NCI-H748 (cell line): Measurements from ENCODE around the gene SGK1.

Experiments
- DNase-seq: peaks from one replicate; lab custom pipeline; 2025; ENCODE audit not compliant: unreplicated experiment; lab: John Stamatoyannopoulos, UW

The SGK1 gene

DNA sequence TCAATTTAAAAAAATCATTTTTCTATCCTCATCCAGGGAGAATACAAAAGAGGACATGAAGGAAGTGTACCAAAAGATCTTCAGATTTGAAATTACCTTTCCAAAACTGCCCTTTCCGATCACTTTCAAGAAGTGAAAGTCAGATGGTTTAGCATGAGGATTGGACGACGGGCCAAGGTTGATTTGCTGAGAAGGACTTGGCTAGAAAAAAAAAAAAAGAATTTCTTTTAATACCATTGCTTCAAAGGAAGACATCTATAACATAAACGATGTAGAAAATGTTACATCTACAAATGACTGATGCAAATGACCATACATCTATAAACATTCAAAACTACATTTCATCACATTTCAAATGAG lies 144.6 kb downstream of the SGK1 start:
- no peak for DNase-seq

DNA sequence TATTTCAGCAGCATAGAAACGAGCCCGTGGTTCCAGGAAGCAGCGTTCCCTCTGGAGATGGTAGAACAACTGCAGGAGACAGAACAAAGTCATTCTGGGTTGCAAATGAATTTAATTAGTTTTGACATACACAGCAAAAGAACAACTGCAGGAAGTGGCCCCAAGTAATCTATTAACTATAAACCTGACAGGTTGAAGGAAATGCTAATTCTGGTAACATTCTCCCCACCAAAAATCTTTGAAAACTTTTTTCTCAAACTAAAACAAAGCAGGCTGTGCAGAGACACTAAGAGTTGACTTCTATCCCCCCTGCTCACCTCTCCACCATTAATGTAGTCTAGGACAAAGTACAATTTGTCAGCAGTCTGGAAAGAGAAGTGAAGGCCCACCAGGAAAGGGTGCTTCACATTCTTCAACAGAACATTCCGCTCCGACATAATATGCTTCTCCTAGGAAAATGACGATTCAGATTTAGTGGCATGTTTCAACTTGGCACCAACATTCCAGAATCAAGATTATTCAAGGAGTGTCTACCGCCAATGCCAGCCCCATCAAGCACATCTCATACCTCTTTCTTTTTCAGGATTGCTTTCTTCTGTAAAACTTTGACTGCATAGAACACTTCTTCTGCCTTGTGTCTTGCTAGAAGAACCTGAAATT lies 145.1 kb downstream of the SGK1 start:
- DNase-seq = no peak

DNA sequence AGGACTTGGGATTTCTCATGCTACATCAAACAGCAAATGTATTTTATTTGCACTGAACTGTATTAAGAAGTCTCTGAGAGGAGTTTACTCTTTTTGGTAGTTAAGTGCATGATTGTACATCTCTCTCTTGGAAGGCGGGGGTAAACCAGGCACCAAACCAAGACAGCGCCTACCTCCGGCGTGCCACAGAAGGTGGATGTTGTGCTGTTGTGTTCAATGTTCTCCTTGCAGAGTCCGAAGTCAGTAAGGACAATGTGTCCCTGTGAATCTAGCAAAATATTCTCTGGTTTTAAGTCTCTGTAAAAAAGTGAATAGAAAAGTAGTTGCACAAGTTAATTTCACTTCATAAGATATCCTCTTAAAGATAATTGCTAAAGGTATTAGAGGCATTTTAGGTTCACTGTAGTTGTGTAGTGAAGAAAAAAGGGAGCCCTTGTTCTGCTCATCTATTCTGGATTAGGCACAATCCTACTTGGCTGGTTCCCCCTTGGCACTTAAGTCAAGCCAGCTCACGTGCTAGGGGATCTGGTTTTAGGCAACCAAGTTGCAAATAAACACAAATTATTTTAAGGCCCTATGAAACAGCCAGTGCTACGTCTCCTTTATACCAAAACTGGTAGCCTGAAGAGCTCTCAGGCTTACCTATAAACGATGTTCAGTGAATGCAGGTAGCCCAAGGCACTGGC lies 145.7 kb downstream of the SGK1 start:
- DNase-seq = no peak

DNA sequence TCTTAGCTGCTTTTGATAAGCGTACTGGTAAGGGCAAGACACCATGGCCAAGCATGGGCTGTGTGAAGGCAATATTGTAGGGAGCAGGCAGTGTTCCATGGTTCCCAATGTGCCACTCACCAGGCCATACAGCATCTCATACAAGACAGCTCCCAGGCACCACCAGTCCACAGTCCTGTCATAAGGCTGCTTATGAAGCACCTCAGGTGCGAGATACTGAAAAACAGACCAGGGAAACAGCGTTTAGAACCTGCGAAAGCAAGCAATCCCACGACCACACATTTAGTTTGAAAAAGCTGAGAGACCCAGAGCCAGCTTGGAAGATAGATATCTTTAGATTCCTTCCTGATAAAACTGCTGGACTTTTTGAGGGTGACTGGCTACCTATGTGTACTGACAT lies 146.4 kb downstream of the SGK1 start:
- no peak for DNase-seq

DNA sequence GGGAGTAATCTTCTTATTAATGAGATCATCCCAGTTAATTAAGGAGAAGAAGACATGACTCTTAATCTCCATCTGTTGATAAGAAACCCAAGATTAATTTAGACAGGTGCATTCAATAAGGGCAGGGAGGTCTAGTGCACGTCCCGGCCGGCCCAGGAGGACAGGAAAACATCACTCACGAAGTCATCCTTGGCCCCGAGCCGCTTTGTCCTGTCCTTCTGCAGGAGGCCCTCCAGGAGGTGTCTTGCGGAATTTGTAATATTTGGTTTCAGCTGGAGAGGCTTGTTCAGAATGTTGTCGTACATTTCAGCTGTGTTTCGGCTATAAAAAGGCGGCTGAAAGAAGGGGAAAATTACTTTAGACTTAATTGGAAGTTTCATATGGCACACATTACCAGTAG lies 147.1 kb downstream of the SGK1 start:
- DNase-seq = no peak

DNA sequence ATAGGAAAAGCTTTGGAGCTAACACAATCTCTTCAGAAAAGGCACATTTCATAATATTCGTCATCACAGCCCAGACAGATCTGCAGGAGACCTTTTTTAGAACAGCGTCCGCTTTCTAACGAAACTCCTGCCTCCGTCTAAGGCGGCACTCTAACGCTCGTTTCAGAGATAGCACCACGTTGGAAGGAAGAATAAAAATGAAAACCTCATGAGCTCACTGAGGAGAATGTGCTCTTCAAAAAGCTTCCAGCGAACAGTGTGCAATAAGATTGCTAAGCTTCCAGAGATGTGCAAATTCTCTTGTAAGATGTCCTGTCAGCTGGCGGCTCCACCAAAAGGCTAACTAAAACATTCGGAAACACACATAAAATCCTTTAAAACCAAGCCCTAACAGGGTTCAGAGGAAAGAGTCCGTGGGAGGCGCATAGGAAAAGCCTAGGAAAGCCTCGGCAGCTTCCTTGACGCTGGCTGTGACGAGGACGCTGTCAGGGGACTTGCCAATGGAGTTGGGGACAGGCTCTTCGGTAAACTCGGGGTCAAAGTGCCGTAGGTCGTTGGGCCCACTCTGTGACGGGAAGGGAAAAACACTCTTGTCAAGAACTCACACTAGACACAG lies 147.9 kb downstream of the SGK1 start:
- no peak for DNase-seq

DNA sequence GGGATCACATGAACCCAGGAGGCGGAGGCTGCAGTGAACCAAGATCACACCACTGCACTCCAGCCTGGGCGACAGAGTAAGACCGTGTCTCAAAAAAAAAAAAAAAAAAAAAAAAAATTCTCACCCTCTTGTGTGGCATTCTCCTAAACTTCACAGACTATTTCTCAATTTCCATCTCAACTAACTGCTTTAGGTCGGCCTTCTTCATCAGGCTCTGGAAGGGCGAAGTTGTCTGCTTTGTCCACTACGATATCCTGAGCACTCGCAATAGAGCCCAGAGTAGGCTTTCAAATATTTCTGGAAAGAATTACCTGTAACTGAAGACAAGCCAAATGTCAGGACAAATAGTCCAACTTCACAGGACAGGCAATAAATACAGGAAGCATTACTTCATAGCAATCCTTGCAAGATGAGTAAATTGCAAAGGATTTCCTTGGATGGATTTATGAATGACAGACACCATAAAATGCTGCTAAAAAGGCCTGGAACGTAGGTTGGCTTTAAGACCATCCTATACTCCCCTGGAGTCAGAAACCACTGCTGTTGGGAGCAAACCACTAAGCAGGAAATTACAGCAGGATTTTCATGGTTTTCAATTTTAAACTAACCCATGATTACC lies 149.2 kb downstream of the SGK1 start:
- DNase-seq = no peak

DNA sequence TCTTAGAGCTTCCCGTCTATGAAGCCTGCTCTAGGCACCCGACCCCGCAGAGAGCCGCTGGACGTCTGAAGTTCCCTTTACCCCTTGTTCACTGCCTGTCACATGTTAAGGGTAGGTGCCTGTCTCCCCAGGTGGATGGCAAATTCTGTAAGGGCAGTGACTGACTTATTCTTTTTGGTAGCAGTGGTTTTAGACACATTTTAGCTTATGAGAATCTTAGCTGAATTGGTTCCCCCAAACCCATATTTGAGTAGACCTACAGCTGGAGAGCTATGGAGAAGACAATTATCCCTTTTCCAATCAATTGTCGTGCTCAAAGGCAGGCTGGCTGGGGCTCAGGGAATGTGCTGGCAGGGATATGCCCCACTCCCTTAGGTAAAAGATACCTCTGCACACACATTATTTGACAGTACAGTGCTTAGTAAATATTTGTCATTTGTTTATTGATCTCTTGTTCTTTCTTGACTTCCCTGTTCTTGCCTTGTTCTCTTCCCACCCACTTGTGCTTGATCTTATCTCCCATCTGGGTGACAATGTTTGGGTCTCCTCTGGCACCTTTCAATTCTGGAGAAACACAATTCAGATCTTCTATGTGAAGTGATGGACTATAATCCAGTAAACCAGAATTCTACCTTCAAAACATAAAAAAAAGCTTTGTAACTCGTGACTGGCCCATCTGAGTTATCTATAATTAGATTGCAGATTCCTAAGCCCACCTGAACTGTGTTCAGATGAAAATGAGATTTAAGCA lies 151.2 kb downstream of the SGK1 start:
- no peak for DNase-seq

DNA sequence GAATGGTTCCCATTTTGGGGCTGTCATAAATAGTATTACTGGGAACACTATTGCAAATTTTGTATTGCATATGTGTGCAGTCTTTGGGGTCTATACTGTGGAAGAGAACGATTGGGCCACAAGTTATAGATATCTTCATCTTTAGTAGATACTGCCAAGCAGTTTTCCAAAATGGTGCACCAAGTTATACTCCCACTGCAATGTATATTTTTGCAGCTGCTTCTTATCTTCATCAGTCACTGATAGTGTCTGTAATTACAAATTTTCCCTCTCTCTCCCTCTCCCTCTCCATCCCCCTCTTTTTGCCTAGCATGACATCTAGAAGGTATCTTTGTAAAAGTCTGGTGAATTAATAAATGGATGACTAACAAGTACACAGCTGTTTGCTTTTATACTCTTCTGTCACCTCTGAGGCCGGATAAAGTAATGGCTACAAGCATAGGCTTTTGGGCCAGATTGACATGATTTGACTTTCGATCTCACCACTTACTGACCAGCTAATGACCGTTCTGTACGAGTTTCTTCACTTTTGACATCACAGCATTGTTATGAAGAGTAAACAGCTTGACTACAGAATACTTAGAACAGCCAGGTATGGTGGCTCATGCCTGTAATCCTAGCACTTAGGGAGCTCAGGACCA lies 152.2 kb downstream of the SGK1 start:
- DNase-seq = no peak

DNA sequence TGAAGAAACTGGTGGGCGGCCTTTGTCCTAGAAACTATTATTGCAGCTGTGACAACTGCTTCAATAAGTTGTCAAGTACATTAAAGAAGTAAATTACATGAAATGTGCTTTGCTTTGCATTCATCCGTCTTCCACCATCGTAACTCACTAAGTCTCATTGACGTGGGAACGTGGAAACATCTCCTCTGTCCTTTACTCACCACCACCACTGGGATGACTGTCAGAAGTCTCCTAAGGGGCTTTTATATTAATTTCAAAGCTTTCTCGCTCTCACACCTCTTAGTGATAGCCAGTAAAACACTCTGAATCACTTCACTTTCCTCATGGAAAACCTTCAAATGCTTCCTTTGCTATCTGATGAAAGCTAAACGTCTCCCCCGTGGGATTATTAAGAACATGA lies 153.6 kb downstream of the SGK1 start:
- no peak for DNase-seq

DNA sequence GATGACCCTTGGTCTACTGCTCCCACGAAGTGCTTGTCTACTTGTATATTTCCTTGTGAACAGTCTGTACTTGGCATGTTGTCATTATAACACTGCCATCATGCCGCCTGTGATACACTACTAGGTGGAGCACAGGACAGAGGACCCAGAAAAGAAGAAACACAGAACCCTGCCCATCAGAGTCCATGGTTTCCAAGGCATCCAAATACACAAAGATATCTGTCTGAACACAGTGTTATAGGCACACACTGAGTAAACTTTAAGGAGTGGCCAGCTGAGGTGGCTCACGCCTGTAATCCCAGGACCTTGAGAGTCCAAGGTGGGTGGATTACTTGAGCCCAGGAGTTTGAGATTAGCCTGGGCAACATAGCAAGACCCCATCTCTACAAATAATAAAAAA lies 155.0 kb downstream of the SGK1 start:
- DNase-seq = no peak

DNA sequence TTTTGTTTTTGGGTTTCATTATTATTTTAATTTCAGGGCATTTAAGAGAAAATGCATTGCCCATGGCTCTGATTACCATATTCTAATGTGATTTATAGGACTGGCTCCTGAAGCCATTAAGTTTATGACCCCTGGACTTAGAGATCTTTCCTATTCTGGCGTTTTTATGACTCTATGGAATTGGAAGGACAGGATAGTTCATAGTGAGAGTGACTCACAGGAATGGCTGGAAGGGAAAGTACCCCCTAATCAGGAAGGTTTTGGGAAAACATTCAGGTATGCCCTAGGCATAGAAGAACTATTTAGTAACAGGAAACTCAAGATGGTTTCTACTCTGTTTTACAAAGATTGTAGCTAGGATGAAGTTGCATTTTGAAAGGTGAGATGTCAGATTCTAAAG lies 156.9 kb downstream of the SGK1 start:
- DNase-seq = no peak

DNA sequence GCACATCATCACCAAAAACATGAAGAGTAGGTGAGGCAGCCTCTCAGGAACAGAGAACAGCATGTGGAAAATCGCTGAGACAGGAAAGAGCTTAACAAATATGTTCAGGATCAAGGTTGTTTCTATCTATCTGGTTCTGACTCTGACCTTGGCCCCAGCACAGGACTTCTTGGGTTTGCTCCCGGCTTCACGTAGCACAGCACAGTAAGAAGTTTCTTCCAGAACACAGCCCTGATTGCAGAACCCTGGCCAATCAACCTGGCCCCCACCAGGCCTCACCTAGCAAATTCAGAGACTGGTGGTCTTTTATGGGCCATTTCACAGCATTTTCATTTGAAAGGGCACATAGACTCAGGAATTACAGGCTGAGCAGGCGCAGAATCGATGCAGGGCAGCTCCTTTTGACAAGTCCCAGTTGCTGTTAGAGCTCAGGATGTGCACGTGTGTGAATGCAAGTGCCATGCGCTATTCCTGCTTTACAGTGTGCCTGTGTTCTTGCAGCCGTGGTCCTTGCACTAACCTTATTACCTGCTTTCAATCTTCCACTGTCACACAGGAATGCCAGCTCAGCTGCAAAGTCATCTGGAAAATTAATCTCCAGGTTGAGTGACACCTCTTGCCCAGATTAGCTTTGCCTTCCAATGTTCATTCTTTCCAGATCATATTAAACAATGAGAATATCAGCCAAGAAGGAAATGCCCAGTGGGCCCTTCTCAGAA lies 165.0 kb downstream of the SGK1 start:
- no peak for DNase-seq

DNA sequence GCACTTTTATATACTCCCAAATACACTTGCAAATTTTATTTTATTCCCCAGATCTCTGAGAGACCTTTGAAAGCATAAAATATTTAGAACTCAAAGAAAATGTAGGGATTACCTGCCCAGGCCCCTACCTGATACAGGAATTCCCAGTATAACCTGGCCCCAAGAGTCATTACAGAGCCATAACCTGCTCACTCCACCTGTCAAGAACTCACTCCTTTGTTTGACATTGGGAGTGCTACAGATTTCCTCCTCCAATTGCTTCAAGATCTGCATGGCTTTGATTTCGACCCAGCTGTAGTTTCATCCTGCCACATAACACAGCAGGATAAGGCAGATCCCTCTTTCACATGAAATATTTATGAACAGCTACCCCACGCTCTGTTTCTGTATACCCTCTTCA lies 169.3 kb downstream of the SGK1 start:
- no peak for DNase-seq

DNA sequence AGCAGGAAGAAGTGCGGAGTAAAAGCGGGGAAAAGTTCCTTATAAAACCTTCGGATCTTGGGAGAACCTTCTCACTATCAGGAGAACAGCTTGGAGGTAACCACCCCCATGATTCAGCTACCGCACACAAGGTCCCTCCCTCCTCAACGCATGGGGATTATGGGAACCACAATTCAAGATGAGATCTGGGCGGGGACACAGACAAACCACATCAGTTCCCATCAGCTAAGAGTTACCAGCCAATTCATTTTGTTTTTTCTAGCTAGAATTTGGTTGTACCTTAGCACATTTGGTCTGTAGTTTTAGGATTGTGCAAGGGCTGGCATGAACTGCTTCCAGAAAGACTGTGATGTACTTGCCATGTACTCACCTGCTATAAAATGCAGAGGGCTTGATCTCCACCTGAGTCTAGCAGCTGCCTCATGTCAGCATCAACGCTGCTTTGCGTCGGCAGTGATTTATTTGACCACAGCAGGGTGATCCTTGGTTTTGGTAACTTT lies 170.8 kb downstream of the SGK1 start:
- no peak for DNase-seq

DNA sequence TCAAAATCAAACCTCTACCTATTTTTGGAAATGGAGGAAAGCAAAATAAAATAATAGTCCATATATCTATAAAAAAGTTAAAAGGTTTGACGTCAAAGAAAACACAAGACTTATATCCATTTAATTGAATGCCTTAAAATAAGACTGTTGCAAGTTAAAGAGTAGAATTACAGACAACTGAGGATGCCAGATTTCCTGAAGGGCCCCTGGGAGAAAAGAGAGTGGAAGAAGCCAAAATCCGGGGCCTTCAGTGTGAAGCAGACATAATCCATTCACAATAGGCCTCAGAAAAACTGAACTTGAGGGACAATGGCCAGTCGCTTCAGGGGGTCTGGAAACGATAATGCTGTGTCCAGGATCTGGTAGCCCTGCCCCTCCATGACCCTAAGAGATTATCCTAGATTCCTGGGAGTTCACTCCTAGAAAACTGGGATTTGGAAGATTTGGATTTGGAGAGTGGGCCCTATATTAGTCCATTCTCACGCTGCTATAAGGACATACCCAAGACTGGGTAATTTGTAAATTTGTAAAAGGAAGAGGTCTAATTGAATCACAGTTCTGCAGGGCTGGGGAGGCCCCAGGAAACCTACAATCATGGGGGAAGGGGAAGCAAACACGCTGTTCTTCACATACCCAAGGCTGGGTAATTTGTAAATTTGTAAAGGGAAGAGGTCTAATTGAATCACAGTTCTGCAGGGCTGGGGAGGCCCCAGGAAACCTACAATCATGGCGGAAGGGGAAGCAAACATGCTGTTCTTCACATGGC lies 171.5 kb downstream of the SGK1 start:
- no peak for DNase-seq

DNA sequence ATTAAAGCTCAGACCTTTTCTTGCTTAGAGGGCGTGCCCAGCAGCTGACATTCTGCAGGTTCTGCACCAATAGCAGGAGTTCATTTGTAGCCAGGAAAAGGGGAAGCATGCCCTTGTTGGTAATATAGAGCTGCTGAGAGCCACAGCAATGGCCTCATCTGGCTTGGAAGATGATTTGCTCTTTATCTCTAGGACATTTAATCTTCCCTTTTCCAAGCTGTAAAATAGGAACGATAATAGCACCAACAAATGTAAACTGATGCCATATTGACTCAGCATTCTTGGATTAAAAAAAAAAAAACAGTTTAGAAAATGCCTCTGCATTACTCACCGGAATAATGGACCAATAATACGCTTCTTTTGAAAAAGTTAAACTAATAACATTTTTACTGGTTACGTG lies 172.1 kb downstream of the SGK1 start:
- peak; percentile 40 for DNase-seq

DNA sequence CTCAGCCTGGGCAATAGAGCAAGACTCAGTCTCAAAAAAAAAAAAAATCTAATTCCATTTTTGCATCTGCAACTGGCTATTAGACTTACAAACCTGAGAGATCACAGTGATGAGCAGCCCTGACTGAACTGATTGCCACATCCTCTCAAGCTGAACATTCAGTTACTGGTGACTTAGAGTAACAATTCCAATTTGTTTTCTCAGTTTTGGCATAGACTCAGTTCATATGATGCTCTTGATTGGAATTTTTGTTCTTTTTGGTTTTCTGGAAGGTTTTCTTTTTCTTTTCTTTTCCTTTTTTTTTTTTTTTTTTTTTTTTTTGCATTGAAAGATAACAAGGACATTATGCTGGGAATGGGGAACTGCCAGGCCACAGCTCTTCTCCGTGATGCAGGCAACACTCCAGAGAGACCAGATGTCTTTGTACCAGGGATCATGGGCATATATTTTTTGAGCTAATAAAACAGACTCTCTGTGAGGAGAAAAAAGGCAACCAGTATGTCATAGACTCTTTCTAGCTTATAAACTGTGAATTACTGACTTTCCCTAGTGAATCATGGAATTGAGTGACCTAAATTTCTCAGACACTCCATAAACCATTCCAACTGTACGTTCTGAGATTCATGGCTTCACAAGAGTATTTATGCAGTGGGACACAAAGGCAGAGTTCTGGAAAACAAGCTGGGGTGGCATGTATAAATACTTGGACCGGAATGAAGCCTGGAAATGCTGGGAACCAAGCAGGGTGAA lies 179.5 kb downstream of the SGK1 start:
- no peak for DNase-seq

DNA sequence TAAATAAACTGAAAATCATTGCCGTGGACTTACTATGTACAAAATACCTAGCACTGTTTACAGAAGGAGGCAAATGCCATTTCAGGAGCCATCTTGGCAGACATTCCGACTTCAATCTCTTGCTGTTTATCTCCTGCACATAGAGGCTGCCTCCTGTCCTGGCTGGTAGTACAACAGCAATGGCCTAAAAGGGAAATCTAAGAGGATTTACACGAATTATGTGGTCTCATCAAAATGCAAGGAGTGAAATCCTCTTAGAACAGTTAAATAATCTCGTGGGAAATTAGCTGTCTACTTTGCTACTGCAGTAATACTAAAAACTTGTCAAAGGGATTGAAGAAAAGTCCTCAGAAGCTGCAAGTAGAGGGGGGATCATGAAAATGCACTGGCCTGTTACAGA lies 183.3 kb downstream of the SGK1 start:
- no peak for DNase-seq
